Ishikawa (cell line): Measurements from ENCODE around the gene STXBP1.

Source experiments
- CEBPB ChIP-seq: IDR thresholded peaks from 2 replicates; pipeline ENCODE4 v1.6.1; 2012
- CREB1 ChIP-seq: IDR thresholded peaks from 2 replicates; pipeline ENCODE4 v1.6.1; 2012; ENCODE audit warnings: low read depth
- EGR1 ChIP-seq: IDR thresholded peaks from 2 replicates; pipeline ENCODE4 v1.6.1; 2012
- EP300 ChIP-seq: IDR thresholded peaks from 2 replicates; pipeline ENCODE4 v1.6.1; 2012; ENCODE audit warnings: borderline replicate concordance
- FOXM1 ChIP-seq: IDR thresholded peaks from 2 replicates; pipeline ENCODE4 v1.6.1; 2012; ENCODE audit warnings: low read depth, borderline replicate concordance
- NFIC ChIP-seq: IDR thresholded peaks from 2 replicates; pipeline ENCODE4 v1.6.1; 2012
- RAD21 ChIP-seq: IDR thresholded peaks from 2 replicates; pipeline ENCODE4 v1.6.1; 2012; ENCODE audit warnings: low read depth
- TAF1 ChIP-seq: IDR thresholded peaks from 2 replicates; pipeline ENCODE4 v1.6.1; 2012; ENCODE audit warnings: low read depth, mild to moderate bottlenecking
- TCF12 ChIP-seq: IDR thresholded peaks from 2 replicates; pipeline ENCODE4 v1.6.1; 2012; ENCODE audit warnings: low read depth
- TEAD4 ChIP-seq: IDR thresholded peaks from 2 replicates; pipeline ENCODE4 v1.6.1; 2012
- YY1 ChIP-seq: IDR thresholded peaks from 2 replicates; pipeline ENCODE4 v1.6.1; 2012; ENCODE audit warnings: low read depth
- ZBTB7A ChIP-seq: IDR thresholded peaks from 2 replicates; pipeline ENCODE4 v1.6.1; 2012; ENCODE audit warnings: low read depth
- TF ChIP-seq, protein P1 (sequence below): IDR thresholded peaks from 2 replicates; pipeline ENCODE4 v1.6.1; 2012
- TF ChIP-seq, protein P2 (sequence below): IDR thresholded peaks from 2 replicates; pipeline ENCODE4 v1.6.1; 2012
- TF ChIP-seq, protein P3 (sequence below): IDR thresholded peaks from 2 replicates; pipeline ENCODE4 v1.6.1; 2012; ENCODE audit warnings: low read depth, mild to moderate bottlenecking

The STXBP1 gene

DNA sequence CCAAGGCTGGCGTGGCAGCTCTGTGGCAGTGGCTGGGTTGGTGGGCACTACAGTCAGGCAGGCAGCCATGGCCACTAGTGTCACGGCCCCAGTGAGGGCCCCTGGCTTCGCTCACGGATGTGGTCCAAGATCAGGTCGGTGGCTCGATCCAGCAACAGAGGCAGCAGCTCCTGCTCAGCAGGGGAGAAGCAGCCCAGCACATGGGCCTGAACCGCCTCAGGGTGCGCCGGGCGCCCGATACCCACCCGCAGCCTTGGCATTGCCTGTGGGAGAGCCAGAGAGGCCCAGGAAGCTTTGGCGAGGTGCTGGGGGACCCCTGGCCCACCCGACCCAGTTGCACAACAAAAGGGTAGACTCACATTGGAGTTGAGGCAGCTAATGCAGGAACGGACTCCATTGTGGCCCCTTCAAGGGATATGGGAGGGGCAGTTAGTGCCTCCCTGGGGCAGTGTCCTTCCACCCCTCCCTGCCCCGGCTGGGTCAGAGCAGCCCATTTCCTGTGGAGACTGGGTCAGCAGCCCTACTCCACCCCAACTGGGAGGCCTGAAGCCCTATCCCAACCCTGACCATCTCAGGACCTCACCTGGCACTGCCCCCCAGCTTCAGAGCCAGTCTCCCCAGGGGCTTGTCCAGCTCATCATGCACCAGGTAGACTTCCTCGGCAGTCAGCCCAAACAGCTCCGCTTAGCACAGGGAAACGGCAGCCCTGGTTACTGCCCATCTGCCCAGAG lies 102.1 kb downstream of the STXBP1 start:
- TF ChIP-seq, protein P1, sequence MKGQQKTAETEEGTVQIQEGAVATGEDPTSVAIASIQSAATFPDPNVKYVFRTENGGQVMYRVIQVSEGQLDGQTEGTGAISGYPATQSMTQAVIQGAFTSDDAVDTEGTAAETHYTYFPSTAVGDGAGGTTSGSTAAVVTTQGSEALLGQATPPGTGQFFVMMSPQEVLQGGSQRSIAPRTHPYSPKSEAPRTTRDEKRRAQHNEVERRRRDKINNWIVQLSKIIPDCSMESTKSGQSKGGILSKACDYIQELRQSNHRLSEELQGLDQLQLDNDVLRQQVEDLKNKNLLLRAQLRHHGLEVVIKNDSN = no peak
- no peak for TF ChIP-seq YY1
- TF ChIP-seq CEBPB = no peak
- TF ChIP-seq EP300 = no peak
- no peak for TF ChIP-seq EGR1
- TF ChIP-seq, protein P2, sequence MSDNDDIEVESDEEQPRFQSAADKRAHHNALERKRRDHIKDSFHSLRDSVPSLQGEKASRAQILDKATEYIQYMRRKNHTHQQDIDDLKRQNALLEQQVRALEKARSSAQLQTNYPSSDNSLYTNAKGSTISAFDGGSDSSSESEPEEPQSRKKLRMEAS = no peak
- no peak for TF ChIP-seq NFIC
- TF ChIP-seq ZBTB7A = no peak
- TF ChIP-seq RAD21 = no peak
- no peak for TF ChIP-seq FOXM1
- TF ChIP-seq TAF1 = no peak
- no peak for TF ChIP-seq TCF12
- TF ChIP-seq CREB1 = no peak
- TF ChIP-seq TEAD4 = no peak
- TF ChIP-seq, protein P3, sequence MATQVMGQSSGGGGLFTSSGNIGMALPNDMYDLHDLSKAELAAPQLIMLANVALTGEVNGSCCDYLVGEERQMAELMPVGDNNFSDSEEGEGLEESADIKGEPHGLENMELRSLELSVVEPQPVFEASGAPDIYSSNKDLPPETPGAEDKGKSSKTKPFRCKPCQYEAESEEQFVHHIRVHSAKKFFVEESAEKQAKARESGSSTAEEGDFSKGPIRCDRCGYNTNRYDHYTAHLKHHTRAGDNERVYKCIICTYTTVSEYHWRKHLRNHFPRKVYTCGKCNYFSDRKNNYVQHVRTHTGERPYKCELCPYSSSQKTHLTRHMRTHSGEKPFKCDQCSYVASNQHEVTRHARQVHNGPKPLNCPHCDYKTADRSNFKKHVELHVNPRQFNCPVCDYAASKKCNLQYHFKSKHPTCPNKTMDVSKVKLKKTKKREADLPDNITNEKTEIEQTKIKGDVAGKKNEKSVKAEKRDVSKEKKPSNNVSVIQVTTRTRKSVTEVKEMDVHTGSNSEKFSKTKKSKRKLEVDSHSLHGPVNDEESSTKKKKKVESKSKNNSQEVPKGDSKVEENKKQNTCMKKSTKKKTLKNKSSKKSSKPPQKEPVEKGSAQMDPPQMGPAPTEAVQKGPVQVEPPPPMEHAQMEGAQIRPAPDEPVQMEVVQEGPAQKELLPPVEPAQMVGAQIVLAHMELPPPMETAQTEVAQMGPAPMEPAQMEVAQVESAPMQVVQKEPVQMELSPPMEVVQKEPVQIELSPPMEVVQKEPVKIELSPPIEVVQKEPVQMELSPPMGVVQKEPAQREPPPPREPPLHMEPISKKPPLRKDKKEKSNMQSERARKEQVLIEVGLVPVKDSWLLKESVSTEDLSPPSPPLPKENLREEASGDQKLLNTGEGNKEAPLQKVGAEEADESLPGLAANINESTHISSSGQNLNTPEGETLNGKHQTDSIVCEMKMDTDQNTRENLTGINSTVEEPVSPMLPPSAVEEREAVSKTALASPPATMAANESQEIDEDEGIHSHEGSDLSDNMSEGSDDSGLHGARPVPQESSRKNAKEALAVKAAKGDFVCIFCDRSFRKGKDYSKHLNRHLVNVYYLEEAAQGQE = no peak

DNA sequence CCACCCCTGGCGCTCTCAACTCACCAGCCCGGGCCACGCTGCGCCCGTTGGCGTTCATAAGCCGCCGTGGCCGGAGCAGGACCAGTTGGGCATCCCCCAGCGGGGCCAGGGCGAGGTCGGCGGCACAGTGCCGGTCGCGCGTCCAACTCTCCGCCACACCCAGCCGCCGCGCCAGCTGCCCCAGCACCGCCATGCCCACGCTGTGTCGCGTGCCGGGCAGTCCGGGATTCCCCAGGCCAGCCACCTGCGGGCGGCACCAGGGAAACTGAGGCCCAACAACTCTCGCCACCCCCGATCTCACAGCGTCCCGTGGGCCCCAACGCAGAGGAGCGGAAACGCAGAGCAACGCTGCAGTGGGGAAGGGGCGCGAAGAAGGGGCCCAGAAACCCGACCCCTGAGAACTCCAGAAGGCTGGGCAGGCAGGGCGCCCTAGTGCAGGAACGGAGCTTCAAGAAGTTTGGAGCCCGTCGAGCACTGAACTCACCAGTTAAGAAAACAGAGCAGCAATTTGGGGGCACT lies 102.9 kb downstream of the STXBP1 start:
- TF ChIP-seq RAD21 (no peak), ZBTB7A (peak; percentile 75; the same call in 1 of the 2 replicates), YY1 (no peak), CEBPB (no peak), EGR1 (no peak), FOXM1 (no peak)
- TF ChIP-seq, protein P3 = no peak

DNA sequence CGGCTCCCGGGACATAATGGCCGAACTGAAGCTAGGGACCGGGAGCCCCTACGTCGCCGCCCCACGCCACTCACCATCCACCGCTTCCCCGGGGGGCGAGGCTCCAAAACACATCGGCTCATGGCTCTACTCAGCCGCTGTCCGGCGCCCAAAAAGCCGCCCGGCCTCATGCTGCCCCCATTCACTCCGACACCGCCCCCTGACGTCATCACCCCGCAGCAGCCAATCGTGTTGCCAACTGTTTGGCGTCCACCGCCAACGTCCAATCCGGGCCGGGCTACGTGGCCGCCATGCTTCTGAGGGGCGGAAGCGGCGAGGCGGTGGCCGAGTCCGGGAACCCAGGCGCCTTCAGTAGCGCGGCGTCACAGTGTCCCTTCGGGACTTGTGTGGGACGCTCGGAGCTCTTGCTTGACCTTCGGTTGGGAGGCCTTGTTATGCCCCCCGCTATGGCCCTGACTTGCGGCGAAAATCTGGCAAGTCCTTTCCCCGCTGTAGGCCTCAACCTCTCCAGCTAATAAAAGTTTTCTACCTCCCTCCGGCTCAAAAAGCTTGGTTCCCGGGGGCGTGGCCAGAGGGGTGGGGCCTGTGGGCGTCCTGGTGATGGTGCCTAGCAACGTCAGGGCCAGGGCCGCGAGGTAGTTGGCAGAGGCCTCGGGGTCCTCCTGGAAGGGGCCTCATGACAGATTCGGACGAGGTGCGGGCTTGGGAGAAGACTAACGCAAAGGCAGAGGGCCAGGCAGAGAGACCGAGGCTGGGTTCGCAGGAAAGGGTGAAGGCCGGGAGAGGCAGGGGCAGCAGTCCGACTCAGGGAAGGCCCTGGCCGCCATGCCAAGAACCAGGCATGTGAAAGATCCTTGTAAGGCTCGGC lies 103.6 kb downstream of the STXBP1 start, which contains the start of the genes PTRH1 and TTC16:
Gene PTRH1, minus strand, starts transcription at position 194 of the 868 bp plus-strand sequence. Its CDS starts 24 bp downstream, at position 170.
Gene TTC16, plus strand, starts transcription at position 610 of the 868 bp plus-strand sequence. Its CDS starts 67 bp downstream, at position 677.
- TF ChIP-seq CEBPB (no peak), YY1 (peak; percentile 100), FOXM1 (no peak), EP300 (no peak), TCF12 (peak; percentile 51), ZBTB7A (peak; percentile 17; the same call in 1 of the 2 replicates), TAF1 (no peak; the same call in 1 of the 2 replicates), NFIC (0 out of 2 replicates have a peak, but pooled peaks have one; percentile 7), EGR1 (peak; percentile 14), CREB1 (peak; percentile 92), RAD21 (no peak), TEAD4 (no peak)
- TF ChIP-seq, protein P3 = no peak
- TF ChIP-seq, protein P2 = peak; percentile 85
- TF ChIP-seq, protein P1 = no peak
